ENCODE measurements around the gene SMIM35. TPM values are rescaled to one million over a fixed set of nuclear protein-coding genes. Genes with fewer than 3 reads are reported as not detected.

The SMIM35 gene
- total and polyA plus RNA-seq, 2 donors (not counting 3 experiments of a cell fraction or from before 2014, with no cell fraction given): not detected

DNA sequence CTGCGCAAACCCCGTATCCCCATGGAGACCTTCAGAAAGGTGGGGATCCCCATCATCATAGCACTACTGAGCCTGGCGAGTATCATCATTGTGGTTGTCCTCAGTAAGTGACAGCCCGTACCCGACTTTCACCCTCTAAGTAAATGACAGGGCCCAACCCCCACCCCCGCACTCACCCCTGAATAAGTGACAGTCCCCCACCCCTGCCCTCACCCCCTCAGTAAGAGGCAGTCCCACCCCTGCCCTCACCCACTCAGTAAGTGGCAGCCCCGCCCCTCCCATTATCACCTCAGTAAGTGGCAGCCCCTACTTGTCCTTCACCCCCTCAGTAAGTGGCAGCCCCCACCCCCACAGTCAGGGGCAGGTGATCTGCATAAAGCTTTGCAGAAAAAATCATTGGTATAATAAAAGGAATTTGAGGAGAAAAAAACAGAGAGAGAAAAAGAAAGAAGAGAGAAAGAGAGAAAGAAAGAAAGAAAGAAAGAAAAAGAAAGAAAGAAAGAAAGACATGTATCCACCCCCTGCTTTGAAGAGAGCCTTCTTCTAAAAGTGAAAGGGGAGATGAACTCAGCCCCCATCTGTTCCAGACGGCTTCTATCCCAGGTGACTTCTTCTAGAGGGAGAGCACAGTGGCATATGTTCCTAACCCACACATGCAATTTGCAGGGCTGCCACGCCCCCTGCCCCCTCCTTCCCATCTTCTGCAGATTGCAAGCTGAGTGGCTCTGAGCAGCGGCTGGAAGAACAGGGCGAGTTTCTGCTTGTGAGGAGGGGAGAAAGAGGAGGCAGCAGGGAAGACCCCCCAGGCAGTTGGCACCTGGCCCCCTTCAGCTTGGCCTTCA is 12.5 kb upstream of the SMIM35 start:
- Histone ChIP-seq H3K4me3 (replicated peaks in 1 of 3; ENCODE audit: insufficient read depth in 1 of 3, low read depth in 1 of 3, low read length in 3 of 3) (no peak overlapping the region), H3K36me3 (ENCODE audit: control insufficient read depth in 2 of 2, extremely low read depth in 1 of 2, insufficient read depth in 2 of 2, low read length in 2 of 2) (no peaks in the 10 kb centered on the region), H2AFZ (ENCODE audit: low read depth, low read length) (no peak overlapping the region), H3K9ac (replicated peaks; ENCODE audit: extremely low read depth, insufficient read depth, low read length) (no peak overlapping the region), H3K4me2 (ENCODE audit: insufficient read depth, low read length) (no peak overlapping the region), H3K27ac (ENCODE audit: insufficient read depth, low read depth, low read length) (no peak overlapping the region), H3K79me2 (ENCODE audit: control insufficient read depth, insufficient read depth, low read length) (no peaks in the 10 kb centered on the region), H3K9me1 (replicated peaks; ENCODE audit: control insufficient read depth, extremely low read depth, insufficient read depth, low read length) (no peaks in the 10 kb centered on the region), H4K20me1 (replicated peaks; ENCODE audit: control insufficient read depth, extremely low read depth, insufficient read depth, low read length) (no peaks in the 10 kb centered on the region), H3K27me3 (ENCODE audit: control insufficient read depth in 2 of 2, insufficient read depth in 2 of 2, low read length in 2 of 2) (peaks cover 2 to 6% of the 10 kb centered on the region in 2 experiments), H3K9me3 (replicated peaks; ENCODE audit: control insufficient read depth, insufficient read depth, low read length) (no peaks in the 10 kb centered on the region), H3K4me1 (ENCODE audit: control insufficient read depth, extremely low read depth, insufficient read depth, low read length) (no peaks in the 10 kb centered on the region)
- ChIA-PET CTCF (interaction anchor here (1.1 kb wide), 1 partner anchor 99 kb away, joined by 3 read pairs; no protein-coding TSS in a partner anchor), POLR2A (no interaction called here)
- no peak for FAIRE-seq
- dilution Hi-C loops (cut with MboI; ENCODE audit: extremely low pct_ligation_motif_present, low sequenced_read_pairs): no loop called here
- no TSS peak for BruUV-seq (replicated peaks)
- no peak for TF ChIP-seq GATA2 (IDR thresholded peaks at IDR 0.05; ENCODE audit: insufficient read depth, insufficient read length, low read depth, low read length)
- TF ChIP-seq, protein P1, sequence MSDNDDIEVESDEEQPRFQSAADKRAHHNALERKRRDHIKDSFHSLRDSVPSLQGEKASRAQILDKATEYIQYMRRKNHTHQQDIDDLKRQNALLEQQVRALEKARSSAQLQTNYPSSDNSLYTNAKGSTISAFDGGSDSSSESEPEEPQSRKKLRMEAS (IDR thresholded peaks at IDR 0.05; ENCODE audit: insufficient read depth, insufficient read length): no peak
- TF ChIP-seq EZH2 (IDR thresholded peaks at IDR 0.05; ENCODE audit: borderline replicate concordance, low read depth, low read length, severe bottlenecking): no peak
- TF ChIP-seq JUN (IDR thresholded peaks at IDR 0.05; ENCODE audit: borderline replicate concordance, insufficient read depth, insufficient read length, low read depth): no peak
- DNase-seq (ENCODE audit: low read depth, low spot score): no peak
- intact Hi-C loops (cut with micrococcal nuclease): no loop called here

DNA sequence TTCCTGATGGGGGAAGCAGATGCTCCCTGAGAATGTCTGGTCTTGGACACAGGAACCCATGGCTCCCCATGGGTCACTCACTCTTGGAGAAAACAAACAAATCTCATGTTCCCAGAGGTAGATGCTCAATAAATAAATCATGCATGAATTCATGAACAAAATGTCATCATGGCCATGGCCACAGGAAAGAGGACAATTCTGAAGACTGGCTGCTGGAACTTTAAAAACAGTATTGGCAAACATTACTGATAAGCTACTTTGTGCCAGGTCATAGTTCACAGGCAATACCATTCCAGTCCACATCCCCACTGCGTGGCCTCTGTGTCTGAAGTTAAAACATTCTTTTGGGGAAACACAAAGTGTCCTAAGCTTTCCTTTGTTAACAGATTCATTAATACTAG is 9.2 kb upstream of the SMIM35 start:
- H3K79me2 ChIP-seq (ENCODE audit: control insufficient read depth, insufficient read depth, low read length): no peaks in the 10 kb centered on the region
- ChIA-PET POLR2A (no interaction called here), CTCF (interaction anchor here (0.8 kb wide), 1 partner anchor 43 kb away, joined by 3 read pairs; no protein-coding TSS in a partner anchor)
- no TSS peak for BruUV-seq (replicated peaks)
- H3K9ac ChIP-seq (replicated peaks; ENCODE audit: extremely low read depth, insufficient read depth, low read length): no peak overlapping the region
- no peak for DNase-seq (ENCODE audit: low read depth, low spot score)
- H3K4me3 ChIP-seq (replicated peaks in 1 of 3; ENCODE audit: insufficient read depth in 1 of 3, low read depth in 1 of 3, low read length in 3 of 3): no peak overlapping the region
- intact Hi-C loops (cut with micrococcal nuclease): no loop called here
- no peaks in the 10 kb centered on the region for H4K20me1 ChIP-seq (replicated peaks; ENCODE audit: control insufficient read depth, extremely low read depth, insufficient read depth, low read length)
- no peak overlapping the region for H3K4me2 ChIP-seq (ENCODE audit: insufficient read depth, low read length)
- TF ChIP-seq, protein P1 (IDR thresholded peaks at IDR 0.05; ENCODE audit: insufficient read depth, insufficient read length): no peak
- TF ChIP-seq, protein P2, sequence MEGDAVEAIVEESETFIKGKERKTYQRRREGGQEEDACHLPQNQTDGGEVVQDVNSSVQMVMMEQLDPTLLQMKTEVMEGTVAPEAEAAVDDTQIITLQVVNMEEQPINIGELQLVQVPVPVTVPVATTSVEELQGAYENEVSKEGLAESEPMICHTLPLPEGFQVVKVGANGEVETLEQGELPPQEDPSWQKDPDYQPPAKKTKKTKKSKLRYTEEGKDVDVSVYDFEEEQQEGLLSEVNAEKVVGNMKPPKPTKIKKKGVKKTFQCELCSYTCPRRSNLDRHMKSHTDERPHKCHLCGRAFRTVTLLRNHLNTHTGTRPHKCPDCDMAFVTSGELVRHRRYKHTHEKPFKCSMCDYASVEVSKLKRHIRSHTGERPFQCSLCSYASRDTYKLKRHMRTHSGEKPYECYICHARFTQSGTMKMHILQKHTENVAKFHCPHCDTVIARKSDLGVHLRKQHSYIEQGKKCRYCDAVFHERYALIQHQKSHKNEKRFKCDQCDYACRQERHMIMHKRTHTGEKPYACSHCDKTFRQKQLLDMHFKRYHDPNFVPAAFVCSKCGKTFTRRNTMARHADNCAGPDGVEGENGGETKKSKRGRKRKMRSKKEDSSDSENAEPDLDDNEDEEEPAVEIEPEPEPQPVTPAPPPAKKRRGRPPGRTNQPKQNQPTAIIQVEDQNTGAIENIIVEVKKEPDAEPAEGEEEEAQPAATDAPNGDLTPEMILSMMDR (IDR thresholded peaks at IDR 0.05; ENCODE audit: extremely low read depth in 1 of 2, insufficient read depth in 1 of 2, low read depth in 1 of 2, low read length in 2 of 2): no peak
- TF ChIP-seq GATA2 (IDR thresholded peaks at IDR 0.05; ENCODE audit: insufficient read depth, insufficient read length, low read depth, low read length) (no peak), MYC (IDR thresholded peaks at IDR 0.05; ENCODE audit: low read depth, low read length) (no peak), POLR2A (IDR thresholded peaks at IDR 0.05; ENCODE audit: low read depth, low read length) (no peak), EZH2 (IDR thresholded peaks at IDR 0.05; ENCODE audit: borderline replicate concordance, low read depth, low read length, severe bottlenecking) (no peak), POLR2AphosphoS5 (IDR thresholded peaks at IDR 0.05; ENCODE audit: insufficient read depth, low read depth, low read length) (no peak), JUN (IDR thresholded peaks at IDR 0.05; ENCODE audit: borderline replicate concordance, insufficient read depth, insufficient read length, low read depth) (no peak), FOS (IDR thresholded peaks at IDR 0.05; ENCODE audit: borderline replicate concordance, insufficient read depth, low read length) (no peak)
- H2AFZ ChIP-seq (ENCODE audit: low read depth, low read length): no peak overlapping the region
- dilution Hi-C loops (cut with MboI; ENCODE audit: extremely low pct_ligation_motif_present, low sequenced_read_pairs): no loop called here
- no peaks in the 10 kb centered on the region for H3K9me3 ChIP-seq (replicated peaks; ENCODE audit: control insufficient read depth, insufficient read depth, low read length)
- peaks cover 2 to 6% of the 10 kb centered on the region in 2 experiments for H3K27me3 ChIP-seq (ENCODE audit: control insufficient read depth in 2 of 2, insufficient read depth in 2 of 2, low read length in 2 of 2)
- H3K9me1 ChIP-seq (replicated peaks; ENCODE audit: control insufficient read depth, extremely low read depth, insufficient read depth, low read length): no peaks in the 10 kb centered on the region
- FAIRE-seq: no peak
- H3K27ac ChIP-seq (ENCODE audit: insufficient read depth, low read depth, low read length): no peak overlapping the region
- H3K4me1 ChIP-seq (ENCODE audit: control insufficient read depth, extremely low read depth, insufficient read depth, low read length): no peaks in the 10 kb centered on the region
- H3K36me3 ChIP-seq (ENCODE audit: control insufficient read depth in 2 of 2, extremely low read depth in 1 of 2, insufficient read depth in 2 of 2, low read length in 2 of 2): no peaks in the 10 kb centered on the region

Data from endothelial cell of umbilical vein (primary cell).